ENCODE measurements around the gene E2F1. TPM values are rescaled to one million over a fixed set of nuclear protein-coding genes. Genes with fewer than 3 reads are reported as not detected.

Gene E2F1
- total RNA-seq, 1 experiment from 2014 or later, result 44.2 TPM

- TF ChIP-seq IRF2 (CRISPR knock-in tag; IDR thresholded peaks at IDR 0.05; ENCODE audit: borderline replicate concordance, low read depth) (no peak), MXD4 (CRISPR knock-in tag; IDR thresholded peaks at IDR 0.05; ENCODE audit: borderline replicate concordance) (no peak)
These were observed 25.5 kb downstream of the E2F1 start (continued) for GRCh38 chr20:33660685-33661058.

GRCh38 chr20:33660035-33660684, 26.0 kb downstream of the E2F1 start:
- Mint-ChIP-seq H3K27ac (no peak overlapping the region), H3K4me3 (no peak overlapping the region), H3K36me3 (peaks cover 6% of the 10 kb centered on the region), H3K9me3 (no peaks in the 10 kb centered on the region), H3K27me3 (ENCODE audit: low read depth) (peaks cover 11% of the 10 kb centered on the region), H3K4me1 (peaks cover 15% of the 10 kb centered on the region)
- DNase-seq (ENCODE audit: low spot score) (no peak), ATAC-seq (no peak)
- CTCF ChIA-PET, result no interaction called here
- POLR2A ChIA-PET, result no interaction called here
- TF ChIP-seq ESRRA (CRISPR knock-in tag; IDR thresholded peaks at IDR 0.05; ENCODE audit: borderline replicate concordance) (no peak), IRF2 (CRISPR knock-in tag; IDR thresholded peaks at IDR 0.05; ENCODE audit: borderline replicate concordance, low read depth) (no peak), ZNF423 (CRISPR knock-in tag; IDR thresholded peaks at IDR 0.05) (no peak), EMX1 (CRISPR knock-in tag; IDR thresholded peaks at IDR 0.05) (no peak), E2F4 (CRISPR knock-in tag; IDR thresholded peaks at IDR 0.05; ENCODE audit: borderline replicate concordance, low read depth) (no peak), NR3C1 (CRISPR knock-in tag; conservative IDR thresholded peaks at IDR 0.05; ENCODE audit: low read depth) (no peak), NFATC4 (CRISPR knock-in tag; IDR thresholded peaks at IDR 0.05) (no peak), E2F5 (CRISPR knock-in tag; IDR thresholded peaks at IDR 0.05) (no peak), ZNF232 (CRISPR knock-in tag; IDR thresholded peaks at IDR 0.05) (no peak), NR2C2 (CRISPR knock-in tag; IDR thresholded peaks at IDR 0.05) (no peak), CREM (CRISPR knock-in tag; IDR thresholded peaks at IDR 0.05) (no peak), ZNF263 (CRISPR knock-in tag; IDR thresholded peaks at IDR 0.05; ENCODE audit: low read depth) (no peak), MXD4 (CRISPR knock-in tag; IDR thresholded peaks at IDR 0.05; ENCODE audit: borderline replicate concordance) (no peak), ELF4 (CRISPR knock-in tag; IDR thresholded peaks at IDR 0.05; ENCODE audit: low read depth) (no peak), HMGA2 (CRISPR knock-in tag; IDR thresholded peaks at IDR 0.05) (no peak), ATF6 (CRISPR knock-in tag; IDR thresholded peaks at IDR 0.05) (no peak)
- TF ChIP-seq, protein P1, sequence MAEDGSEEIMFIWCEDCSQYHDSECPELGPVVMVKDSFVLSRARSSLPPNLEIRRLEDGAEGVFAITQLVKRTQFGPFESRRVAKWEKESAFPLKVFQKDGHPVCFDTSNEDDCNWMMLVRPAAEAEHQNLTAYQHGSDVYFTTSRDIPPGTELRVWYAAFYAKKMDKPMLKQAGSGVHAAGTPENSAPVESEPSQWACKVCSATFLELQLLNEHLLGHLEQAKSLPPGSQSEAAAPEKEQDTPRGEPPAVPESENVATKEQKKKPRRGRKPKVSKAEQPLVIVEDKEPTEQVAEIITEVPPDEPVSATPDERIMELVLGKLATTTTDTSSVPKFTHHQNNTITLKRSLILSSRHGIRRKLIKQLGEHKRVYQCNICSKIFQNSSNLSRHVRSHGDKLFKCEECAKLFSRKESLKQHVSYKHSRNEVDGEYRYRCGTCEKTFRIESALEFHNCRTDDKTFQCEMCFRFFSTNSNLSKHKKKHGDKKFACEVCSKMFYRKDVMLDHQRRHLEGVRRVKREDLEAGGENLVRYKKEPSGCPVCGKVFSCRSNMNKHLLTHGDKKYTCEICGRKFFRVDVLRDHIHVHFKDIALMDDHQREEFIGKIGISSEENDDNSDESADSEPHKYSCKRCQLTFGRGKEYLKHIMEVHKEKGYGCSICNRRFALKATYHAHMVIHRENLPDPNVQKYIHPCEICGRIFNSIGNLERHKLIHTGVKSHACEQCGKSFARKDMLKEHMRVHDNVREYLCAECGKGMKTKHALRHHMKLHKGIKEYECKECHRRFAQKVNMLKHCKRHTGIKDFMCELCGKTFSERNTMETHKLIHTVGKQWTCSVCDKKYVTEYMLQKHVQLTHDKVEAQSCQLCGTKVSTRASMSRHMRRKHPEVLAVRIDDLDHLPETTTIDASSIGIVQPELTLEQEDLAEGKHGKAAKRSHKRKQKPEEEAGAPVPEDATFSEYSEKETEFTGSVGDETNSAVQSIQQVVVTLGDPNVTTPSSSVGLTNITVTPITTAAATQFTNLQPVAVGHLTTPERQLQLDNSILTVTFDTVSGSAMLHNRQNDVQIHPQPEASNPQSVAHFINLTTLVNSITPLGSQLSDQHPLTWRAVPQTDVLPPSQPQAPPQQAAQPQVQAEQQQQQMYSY (CRISPR knock-in tag; IDR thresholded peaks at IDR 0.05), result no peak
- TF ChIP-seq, protein P2, sequence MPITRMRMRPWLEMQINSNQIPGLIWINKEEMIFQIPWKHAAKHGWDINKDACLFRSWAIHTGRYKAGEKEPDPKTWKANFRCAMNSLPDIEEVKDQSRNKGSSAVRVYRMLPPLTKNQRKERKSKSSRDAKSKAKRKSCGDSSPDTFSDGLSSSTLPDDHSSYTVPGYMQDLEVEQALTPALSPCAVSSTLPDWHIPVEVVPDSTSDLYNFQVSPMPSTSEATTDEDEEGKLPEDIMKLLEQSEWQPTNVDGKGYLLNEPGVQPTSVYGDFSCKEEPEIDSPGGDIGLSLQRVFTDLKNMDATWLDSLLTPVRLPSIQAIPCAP (CRISPR knock-in tag; IDR thresholded peaks at IDR 0.05), result no peak
- TF ChIP-seq, protein P3, sequence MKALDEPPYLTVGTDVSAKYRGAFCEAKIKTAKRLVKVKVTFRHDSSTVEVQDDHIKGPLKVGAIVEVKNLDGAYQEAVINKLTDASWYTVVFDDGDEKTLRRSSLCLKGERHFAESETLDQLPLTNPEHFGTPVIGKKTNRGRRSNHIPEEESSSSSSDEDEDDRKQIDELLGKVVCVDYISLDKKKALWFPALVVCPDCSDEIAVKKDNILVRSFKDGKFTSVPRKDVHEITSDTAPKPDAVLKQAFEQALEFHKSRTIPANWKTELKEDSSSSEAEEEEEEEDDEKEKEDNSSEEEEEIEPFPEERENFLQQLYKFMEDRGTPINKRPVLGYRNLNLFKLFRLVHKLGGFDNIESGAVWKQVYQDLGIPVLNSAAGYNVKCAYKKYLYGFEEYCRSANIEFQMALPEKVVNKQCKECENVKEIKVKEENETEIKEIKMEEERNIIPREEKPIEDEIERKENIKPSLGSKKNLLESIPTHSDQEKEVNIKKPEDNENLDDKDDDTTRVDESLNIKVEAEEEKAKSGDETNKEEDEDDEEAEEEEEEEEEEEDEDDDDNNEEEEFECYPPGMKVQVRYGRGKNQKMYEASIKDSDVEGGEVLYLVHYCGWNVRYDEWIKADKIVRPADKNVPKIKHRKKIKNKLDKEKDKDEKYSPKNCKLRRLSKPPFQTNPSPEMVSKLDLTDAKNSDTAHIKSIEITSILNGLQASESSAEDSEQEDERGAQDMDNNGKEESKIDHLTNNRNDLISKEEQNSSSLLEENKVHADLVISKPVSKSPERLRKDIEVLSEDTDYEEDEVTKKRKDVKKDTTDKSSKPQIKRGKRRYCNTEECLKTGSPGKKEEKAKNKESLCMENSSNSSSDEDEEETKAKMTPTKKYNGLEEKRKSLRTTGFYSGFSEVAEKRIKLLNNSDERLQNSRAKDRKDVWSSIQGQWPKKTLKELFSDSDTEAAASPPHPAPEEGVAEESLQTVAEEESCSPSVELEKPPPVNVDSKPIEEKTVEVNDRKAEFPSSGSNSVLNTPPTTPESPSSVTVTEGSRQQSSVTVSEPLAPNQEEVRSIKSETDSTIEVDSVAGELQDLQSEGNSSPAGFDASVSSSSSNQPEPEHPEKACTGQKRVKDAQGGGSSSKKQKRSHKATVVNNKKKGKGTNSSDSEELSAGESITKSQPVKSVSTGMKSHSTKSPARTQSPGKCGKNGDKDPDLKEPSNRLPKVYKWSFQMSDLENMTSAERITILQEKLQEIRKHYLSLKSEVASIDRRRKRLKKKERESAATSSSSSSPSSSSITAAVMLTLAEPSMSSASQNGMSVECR (CRISPR knock-in tag; IDR thresholded peaks at IDR 0.05; ENCODE audit: borderline replicate concordance), result no peak

All from WTC11 (cell line).